HG02938 (cell line): ENCODE results near the gene PRELP.
"Not testable (repeated sequence)": the region's sequence is repeated elsewhere in the genome, so short reads cannot be mapped to it uniquely, and the experiment has no call there.

Source experiments
- ATAC-seq: cut with Tn5 transposase; IDR thresholded peaks from one replicate; pipeline ENCODE4 v1.9.1; 2021; ENCODE audit warnings: mild to moderate bottlenecking, moderate library complexity; ENCODE audit not compliant: unreplicated experiment

Gene PRELP

GRCh38 chr1:203453016-203453415 lies 22.6 kb upstream of the PRELP start:
- no peak for ATAC-seq

- no peak for ATAC-seq
These were observed 22.0 kb upstream of the PRELP start for GRCh38 chr1:203453616-203454015.

- no peak for ATAC-seq
These were observed 20.6 kb upstream of the PRELP start for GRCh38 chr1:203454986-203455471.

GRCh38 chr1:203455706-203456105 lies 19.9 kb upstream of the PRELP start:
- ATAC-seq: no peak

GRCh38 chr1:203456577-203456976 lies 19.0 kb upstream of the PRELP start:
- ATAC-seq: no peak

GRCh38 chr1:203458078-203458477 lies 17.5 kb upstream of the PRELP start:
- ATAC-seq: no peak

GRCh38 chr1:203459671-203460201 lies 15.9 kb upstream of the PRELP start:
- no peak for ATAC-seq

GRCh38 chr1:203461717-203462116 lies 13.9 kb upstream of the PRELP start:
- ATAC-seq: no peak

- ATAC-seq: no peak
These were observed 13.5 kb upstream of the PRELP start for GRCh38 chr1:203462143-203462542.

- ATAC-seq: no peak
These were observed 12.7 kb upstream of the PRELP start for GRCh38 chr1:203462878-203463277.

- ATAC-seq: no peak
These were observed 12.0 kb upstream of the PRELP start for GRCh38 chr1:203463469-203464062.

- no peak for ATAC-seq
These were observed 11.4 kb upstream of the PRELP start for GRCh38 chr1:203464226-203464625.

- no peak for ATAC-seq
These were observed 10.9 kb upstream of the PRELP start for GRCh38 chr1:203464743-203465142.

- no peak for ATAC-seq
These were observed 10.3 kb upstream of the PRELP start for GRCh38 chr1:203465146-203465798.

GRCh38 chr1:203465948-203466347 lies 9.7 kb upstream of the PRELP start:
- no peak for ATAC-seq

GRCh38 chr1:203466906-203467549 lies 8.6 kb upstream of the PRELP start:
- ATAC-seq: not testable (repeated sequence)

GRCh38 chr1:203467550-203467921 lies 8.1 kb upstream of the PRELP start:
- no peak for ATAC-seq

GRCh38 chr1:203468326-203468725 lies 7.3 kb upstream of the PRELP start:
- no peak for ATAC-seq

GRCh38 chr1:203470240-203470639 lies 5.4 kb upstream of the PRELP start:
- no peak for ATAC-seq

GRCh38 chr1:203471841-203472240 lies 3.8 kb upstream of the PRELP start:
- no peak for ATAC-seq

GRCh38 chr1:203473281-203473680 lies 2.3 kb upstream of the PRELP start:
- no peak for ATAC-seq

- no peak for ATAC-seq
These were observed 1.8 kb upstream of the PRELP start for GRCh38 chr1:203473781-203474305.
